Epidermal melanocyte (primary cell): Measurements from ENCODE around the gene ELL2.
"Not testable (repeated sequence)": the region's sequence is repeated elsewhere in the genome, so short reads cannot be mapped to it uniquely, and the experiment has no call there.

Experiments used
- DNase-seq: peaks from one replicate; pipeline ENCODE4 v3.0.0; 2011; ENCODE audit warnings: low spot score; ENCODE audit not compliant: insufficient read length

Gene ELL2

GRCh38 chr5:95931079-95931833, 30.4 kb downstream of the ELL2 start:
- no peak for DNase-seq

DNA sequence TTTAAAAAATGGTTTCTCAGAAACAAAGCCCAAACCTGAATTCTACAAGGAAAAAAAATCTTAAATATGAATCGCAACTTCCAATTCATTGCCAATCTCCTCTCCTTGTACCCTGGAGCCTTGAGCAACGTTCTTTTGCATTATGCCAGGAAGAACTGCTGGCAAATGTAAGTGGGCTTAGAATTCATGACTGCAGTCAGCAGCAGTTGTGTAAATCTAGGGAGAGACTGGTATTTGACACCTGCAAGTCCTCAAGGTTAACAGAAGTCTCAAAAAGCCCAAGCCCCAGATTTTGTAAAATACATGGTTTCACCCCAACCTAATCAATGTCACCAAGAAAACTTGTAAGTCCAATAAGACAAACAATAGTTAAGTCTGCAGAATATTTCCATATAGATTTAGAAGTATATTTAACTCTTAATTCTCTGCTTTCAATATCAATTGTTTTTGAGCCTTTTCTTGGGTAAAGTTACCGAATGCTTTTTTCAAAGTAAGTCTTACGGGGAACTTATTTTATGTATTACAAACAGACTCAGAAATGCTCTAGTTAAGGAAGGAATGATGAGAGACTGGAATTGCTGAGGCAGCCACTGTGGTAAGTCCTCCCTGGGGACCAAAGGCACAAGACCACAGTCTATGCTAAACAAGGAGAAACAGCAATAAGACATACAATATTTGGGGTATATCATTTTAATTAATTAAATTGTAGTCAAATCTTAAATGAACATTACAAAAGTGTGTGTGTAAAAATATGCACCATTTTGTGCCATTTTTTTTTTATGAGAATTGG, 31.3 kb downstream of the ELL2 start:
- DNase-seq: no peak

- no peak for DNase-seq
Observed at GRCh38 chr5:95928724-95929253, 32.9 kb downstream of the ELL2 start.

DNA sequence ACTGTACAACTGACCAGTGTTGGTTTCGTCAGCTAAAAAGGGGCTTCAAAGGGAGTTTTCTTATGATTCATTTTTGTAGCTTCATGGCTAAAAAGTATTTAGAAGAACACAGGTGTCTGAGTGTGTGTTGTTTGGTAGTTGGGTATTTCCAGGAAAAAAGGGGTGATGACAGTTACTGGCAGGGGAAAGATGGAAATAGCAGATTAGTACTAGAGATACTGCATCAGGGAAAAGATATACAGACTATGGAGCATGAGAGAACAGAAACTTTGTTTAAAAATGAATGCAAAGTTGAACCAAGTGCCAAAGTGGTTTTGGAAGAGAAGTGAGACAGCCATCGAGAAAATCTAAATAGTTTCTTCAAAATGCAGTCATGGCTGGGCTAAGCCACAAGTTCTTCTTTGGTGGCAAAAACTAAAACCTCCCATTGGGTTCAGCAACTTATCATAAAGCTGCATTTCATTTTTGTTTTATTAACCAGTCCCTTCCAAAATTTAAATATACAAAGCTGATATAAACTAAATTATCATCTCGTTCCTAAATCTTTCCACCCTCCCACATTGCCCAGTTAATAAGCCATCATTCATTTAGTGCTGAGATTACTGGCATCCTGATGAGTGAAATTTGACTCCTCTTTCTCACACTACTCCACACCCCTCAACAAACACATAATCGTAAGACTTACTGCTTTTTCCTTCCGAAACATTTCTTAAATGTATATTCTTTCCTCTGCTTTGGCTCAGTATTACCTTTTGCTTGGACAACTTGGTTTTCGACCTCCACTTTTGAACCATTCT, 33.5 kb downstream of the ELL2 start:
- no peak for DNase-seq

DNA sequence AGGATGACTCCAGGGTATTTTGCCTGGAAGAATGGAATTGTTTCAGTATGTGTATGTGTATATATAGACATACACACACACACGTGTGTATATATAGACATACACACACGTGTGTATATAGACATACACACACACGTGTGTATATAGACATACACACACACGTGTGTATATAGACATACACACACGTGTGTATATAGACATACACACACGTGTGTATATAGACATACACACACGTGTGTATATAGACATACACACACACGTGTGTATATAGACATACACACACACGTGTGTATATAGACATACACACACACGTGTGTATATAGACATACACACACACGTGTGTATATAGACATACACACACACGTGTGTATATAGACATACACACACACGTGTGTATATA, 34.4 kb downstream of the ELL2 start:
- not testable (repeated sequence) for DNase-seq

- DNase-seq: no peak
Observed at GRCh38 chr5:95925939-95926338, 35.7 kb downstream of the ELL2 start.

GRCh38 chr5:95925378-95925744, 36.3 kb downstream of the ELL2 start:
- no peak for DNase-seq

- no peak for DNase-seq
Observed at GRCh38 chr5:95924720-95925377, 36.8 kb downstream of the ELL2 start.

DNA sequence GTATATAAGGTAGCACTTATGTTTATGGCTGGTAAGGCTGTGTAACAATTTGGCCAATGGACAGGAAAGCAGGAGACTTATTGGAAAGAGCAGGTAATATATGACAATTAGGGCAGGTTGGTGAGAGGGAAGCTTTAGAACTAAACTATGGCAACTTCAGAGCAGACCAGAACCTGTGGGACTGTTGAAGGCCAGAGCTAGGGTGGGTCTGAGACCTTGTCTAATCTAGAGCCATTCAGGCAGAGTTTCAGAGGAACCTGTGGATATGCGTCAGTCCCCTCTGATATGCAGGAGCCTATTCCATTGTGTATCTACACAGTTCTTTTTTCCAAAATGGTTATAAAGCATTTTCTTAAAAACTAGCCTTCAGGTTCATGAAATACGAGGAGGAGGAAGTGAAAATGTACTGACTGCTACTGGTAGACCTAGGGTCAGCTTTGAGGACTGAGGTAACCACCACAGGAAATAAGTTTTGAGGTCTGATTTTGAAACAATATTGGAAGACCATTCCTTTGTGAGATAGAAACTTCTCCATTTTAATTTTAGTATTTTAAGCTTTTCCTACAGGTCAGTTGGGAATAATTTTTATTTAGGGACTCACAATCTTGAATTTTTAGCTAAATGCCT, 37.6 kb downstream of the ELL2 start:
- DNase-seq: no peak

GRCh38 chr5:95922798-95923197, 38.9 kb downstream of the ELL2 start:
- DNase-seq: no peak

DNA sequence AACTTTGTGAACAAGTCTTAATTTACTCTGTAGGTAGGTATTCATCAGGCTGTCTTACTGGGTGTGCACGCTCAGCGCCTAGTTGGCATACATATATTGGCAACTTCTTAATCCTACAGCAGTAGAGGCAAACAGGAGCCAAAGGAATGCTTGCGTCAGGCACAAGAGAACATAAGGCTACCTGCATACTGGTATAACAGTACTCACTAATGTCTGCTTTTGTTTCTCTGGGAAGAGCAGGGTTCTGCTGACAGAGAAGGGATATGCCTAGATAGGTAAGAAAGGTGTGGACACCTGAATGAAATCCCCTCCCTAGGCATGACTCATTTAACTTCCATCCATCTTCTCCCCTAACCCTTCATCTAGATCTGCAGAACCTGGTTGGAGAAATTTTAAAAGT, 40.1 kb downstream of the ELL2 start:
- no peak for DNase-seq

GRCh38 chr5:95920822-95921221, 40.8 kb downstream of the ELL2 start:
- no peak for DNase-seq

GRCh38 chr5:95919658-95920057, 42.0 kb downstream of the ELL2 start:
- DNase-seq: no peak

- no peak for DNase-seq
Observed at GRCh38 chr5:95918421-95919006, 43.1 kb downstream of the ELL2 start.

DNA sequence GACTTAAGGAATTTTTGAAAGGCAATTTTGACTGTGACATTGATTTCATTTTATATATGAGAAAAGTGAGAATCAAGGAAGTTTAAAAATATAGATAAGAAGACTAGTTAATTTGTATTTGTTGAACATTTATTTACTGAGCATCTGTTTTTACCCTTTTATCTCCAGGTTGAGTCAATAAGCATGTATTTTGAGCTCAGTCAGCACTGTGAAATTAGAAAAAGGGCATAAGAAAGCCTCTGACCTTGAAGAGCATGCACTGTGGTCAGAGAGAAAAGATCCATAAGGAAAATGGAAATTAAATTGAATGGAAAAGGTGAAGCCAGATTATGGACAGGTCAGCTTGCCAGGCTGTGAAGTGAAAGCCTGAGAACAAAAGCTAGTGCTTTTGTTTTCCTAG, 44.4 kb downstream of the ELL2 start:
- no peak for DNase-seq

- DNase-seq: no peak
Observed at GRCh38 chr5:95916687-95917085, 45.0 kb downstream of the ELL2 start.

GRCh38 chr5:95915999-95916686, 45.5 kb downstream of the ELL2 start:
- DNase-seq: no peak

DNA sequence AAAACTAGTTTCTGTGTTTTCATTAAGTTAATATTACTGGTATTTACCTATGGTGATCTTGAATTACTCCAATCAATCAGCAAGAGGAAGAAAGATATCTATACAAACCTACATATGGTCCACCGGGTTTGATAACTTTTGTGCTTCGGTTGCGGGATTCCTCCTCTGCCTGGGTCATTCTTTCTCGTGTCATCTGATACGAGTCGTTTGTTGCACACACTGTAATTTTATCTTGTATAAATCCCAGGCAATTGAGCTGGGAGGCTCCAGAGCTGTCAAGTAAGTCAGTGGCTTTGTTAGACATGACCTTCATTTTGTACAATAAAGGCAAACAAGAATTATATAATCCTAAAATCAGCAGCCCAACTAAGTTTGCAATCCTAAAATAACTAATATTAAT, 48.0 kb downstream of the ELL2 start:
- no peak for DNase-seq

- DNase-seq: no peak
Observed at GRCh38 chr5:95912029-95912428, 49.6 kb downstream of the ELL2 start.

GRCh38 chr5:95910521-95910920, 51.1 kb downstream of the ELL2 start:
- DNase-seq: no peak
